Hepatocyte (in vitro differentiated cells): ENCODE data around the gene DPT.

Source experiments
- CTCF ChIP-seq: fragments of 200-600 bp; sonication (generic); IDR thresholded peaks from 2 replicates; pipeline ENCODE4 v1.5.1; 2016; ENCODE audit warnings: antibody characterized with exemption, mild to moderate bottlenecking; ENCODE audit not compliant: poor library complexity
- EZH2 ChIP-seq: fragments of 200-600 bp; sonication (generic); IDR thresholded peaks from 2 replicates; pipeline ENCODE4 v1.6.1; 2016; ENCODE audit warnings: antibody characterized with exemption, mild to moderate bottlenecking, borderline replicate concordance

DNA sequence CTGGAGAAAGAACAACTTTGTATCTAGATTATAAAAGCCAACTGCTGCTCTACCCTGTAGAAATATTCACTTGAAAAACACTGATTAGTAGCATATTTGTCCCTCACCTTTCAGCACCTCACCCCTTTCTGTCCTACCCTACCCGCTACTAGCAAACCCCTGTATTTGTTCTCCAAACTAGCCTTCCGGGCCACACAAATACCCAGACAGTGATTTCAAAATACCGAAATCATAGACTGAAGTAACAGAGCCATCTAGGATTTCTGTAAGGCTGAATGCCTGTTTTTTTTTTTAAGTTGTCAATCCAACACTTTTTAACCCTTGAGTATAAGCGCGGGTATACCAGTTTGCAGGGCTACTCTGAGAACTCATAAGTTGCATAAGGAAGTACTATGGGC, 398 bp upstream of the DPT start:
- TF ChIP-seq CTCF (no peak), EZH2 (no peak)
